GM12875 (cell line): Measurements from ENCODE around the gene CTPS1.
A peak's percentile ranks its signal among the peaks of the same experiment; 100 is the strongest.

Experiments used
- H3K4me3 ChIP-seq: one replicate; pipeline ENCODE4 v1.5.1; 2011; ENCODE audit warnings: low read depth, low read length, control low read depth
- TF ChIP-seq, protein P1 (sequence below): IDR thresholded peaks from 2 replicates; pipeline ENCODE4 v1.5.1; 2011; ENCODE audit warnings: low read depth, mild to moderate bottlenecking, control low read depth, inconsistent platforms, low read length, moderate library complexity, borderline replicate concordance; ENCODE audit not compliant: insufficient read depth

The CTPS1 gene

DNA sequence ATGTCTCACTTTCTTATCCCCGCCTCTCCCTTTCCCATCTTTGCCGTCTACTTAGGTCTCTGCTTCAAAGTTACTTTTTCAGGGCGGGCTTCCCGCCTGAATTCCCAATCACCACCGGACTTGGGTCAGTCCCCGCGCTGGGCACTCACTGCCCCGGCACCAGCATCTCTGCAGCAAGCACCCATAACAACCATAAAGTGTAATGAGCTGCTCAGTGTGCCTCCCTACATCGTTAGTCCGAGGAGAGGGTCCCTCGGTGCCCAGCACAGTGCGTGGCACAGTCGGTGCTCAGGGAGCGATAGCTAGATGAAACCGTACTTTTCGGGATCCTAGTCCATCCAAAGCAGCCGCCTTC lies 633 bp upstream of the CTPS1 start:
- TF ChIP-seq, protein P1, sequence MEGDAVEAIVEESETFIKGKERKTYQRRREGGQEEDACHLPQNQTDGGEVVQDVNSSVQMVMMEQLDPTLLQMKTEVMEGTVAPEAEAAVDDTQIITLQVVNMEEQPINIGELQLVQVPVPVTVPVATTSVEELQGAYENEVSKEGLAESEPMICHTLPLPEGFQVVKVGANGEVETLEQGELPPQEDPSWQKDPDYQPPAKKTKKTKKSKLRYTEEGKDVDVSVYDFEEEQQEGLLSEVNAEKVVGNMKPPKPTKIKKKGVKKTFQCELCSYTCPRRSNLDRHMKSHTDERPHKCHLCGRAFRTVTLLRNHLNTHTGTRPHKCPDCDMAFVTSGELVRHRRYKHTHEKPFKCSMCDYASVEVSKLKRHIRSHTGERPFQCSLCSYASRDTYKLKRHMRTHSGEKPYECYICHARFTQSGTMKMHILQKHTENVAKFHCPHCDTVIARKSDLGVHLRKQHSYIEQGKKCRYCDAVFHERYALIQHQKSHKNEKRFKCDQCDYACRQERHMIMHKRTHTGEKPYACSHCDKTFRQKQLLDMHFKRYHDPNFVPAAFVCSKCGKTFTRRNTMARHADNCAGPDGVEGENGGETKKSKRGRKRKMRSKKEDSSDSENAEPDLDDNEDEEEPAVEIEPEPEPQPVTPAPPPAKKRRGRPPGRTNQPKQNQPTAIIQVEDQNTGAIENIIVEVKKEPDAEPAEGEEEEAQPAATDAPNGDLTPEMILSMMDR, result no peak
- H3K4me3 ChIP-seq, result peak overlapping the region; percentile 87

DNA sequence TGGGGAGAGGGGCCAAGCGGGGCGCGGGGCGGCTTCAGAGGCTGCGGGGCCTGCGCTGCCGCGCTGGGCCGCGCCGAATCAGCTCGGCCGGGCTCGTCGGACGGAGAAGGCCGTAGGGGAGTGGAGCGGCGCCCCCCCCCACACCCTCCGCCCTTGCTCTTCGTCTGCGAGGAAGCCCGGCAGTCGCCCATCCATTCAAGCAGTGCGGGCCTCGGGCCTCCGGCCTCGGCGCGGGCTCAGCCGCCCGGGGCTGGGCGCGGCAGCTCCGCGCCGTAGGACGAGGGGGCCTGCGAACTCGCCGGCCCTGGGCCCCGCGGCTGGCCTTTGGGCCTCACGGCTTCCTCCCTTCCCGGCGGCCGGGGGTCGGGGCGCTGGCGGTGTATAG lies 564 bp downstream of the CTPS1 start:
- H3K4me3 ChIP-seq, result peak overlapping the region; percentile 87
- TF ChIP-seq, protein P1, result no peak

DNA sequence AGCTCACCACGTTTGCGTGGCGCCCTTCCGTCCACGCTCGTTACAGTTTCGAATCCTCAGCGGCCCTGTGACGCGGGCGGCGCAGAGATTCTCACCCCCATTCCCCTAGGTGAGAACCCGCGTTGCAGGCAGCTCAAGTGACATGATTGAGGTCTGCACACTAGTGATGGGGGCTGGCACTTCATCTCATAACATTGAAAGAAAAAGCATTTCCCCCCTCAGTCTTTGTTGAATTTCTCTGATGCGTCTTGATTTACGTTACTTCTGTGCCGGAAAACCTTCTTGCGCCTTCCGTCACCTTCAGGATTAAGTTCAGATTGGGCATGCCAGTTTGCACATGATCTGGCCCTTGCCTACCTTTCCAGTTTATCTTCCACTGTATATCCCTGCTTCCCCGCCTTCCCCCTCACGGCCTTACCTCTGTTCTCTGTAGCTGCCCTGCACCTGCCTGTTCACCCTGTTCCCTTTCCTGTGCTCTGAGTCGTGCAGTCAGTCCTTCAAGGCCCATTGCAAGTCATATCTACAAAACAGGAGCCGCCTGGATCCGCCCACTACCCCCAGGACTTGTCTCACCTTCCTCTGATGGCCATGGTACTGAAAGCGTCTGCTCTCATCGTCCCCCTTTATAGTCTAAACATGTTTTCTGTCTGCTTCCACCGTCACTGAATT lies 1.1 kb downstream of the CTPS1 start:
- TF ChIP-seq, protein P1, result no peak
- peak overlapping the region; percentile 87 for H3K4me3 ChIP-seq

DNA sequence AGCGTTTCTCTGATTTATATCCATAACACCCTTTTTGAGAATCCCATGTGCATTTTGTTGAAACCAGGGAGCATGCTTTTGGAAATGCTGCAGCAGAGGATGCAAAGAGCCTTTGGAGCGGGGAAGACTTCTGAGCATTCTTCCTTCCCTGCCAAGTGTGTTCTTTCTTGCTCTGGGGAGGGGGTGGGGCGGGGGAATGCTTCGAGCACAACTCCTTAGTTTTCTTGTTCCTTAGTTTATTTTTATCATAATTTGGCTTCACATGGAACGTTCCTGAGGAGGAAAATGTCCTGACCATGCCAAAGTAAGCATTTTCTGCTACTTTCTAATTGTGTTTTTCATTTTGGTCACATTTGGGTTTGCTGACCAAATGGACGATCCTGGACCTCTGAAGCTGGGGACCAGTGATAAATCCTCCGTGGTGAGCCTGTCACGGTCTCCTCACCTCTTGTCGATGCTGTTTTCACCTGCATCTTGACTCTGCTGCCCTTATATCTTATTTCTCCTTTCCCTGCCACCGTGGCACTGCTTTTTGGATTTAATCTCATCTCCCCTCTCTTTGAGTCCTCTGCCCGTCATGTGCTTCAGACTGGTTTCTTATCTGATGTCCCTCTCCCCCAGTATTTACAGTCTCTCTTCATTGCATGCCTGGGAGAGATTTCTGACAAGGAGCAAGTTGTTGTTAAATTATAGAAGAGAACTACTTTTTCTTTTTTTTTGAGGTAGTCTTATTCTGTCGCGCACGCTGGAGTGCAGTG lies 2.4 kb downstream of the CTPS1 start:
- no peak overlapping the region for H3K4me3 ChIP-seq
- TF ChIP-seq, protein P1, result no peak

DNA sequence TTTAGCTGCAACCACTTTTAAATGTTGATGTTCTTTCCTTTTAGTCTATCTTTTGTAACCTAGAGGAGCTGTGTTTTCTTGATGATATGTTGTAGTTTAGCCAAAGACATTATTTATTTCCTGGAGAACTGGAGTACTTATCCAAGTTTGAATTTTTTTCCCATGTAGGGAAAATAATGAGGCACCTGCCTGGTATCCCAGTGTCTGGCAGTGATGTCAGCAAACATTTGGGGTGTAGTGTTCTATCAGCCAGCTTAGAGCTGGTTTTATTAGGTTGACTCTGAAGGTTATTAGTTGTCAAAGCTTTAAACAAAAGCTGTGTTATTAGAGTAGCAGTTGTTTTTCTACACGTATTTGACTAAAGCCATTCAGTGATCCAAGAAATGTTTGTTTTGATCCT lies 3.2 kb downstream of the CTPS1 start:
- TF ChIP-seq, protein P1, result no peak
- H3K4me3 ChIP-seq, result no peak overlapping the region

DNA sequence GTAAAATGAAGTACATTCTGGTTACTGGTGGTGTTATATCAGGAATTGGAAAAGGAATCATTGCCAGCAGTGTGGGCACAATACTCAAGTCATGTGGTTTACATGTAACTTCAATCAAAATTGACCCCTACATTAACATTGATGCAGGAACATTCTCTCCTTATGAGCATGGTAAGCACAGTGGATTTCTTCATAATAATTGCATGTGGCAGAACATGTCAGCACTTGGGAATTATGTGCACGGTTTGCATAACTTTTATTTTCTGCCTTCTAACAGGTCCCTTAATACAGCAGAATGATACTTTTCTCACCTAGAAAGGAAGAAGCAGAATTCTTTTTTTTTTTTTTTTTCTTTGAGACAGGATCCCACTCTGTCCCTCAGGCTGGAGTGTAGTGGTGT lies 3.8 kb downstream of the CTPS1 start:
- H3K4me3 ChIP-seq, result no peak overlapping the region
- TF ChIP-seq, protein P1, result no peak

DNA sequence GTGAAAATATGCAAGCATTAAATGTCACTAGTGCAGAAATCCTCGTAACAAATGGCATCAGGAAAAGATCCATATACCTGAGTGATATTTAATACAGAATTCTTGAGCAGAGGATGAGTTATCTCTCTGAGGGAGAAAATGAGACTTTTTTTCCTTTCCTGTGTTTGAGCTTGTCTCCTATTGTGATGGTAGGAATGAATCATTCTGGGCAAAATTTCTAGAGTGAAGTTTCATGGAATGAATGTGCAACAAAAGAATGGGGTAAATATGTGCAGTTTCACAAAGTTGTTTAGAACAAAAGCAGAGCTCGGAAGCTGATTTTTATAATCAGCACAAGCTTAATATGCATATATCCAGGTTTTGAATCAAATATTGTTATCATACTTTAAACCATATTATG lies 4.6 kb downstream of the CTPS1 start:
- H3K4me3 ChIP-seq, result no peak overlapping the region
- TF ChIP-seq, protein P1, result no peak
